Hippocampal formation (tissue), 2 donors: ENCODE data around the gene IRX2.

Source experiments
- DNase-seq, 2 donors: peaks; one replicate each; lab custom pipeline; 2025; lab: John Stamatoyannopoulos, UW

The IRX2 gene

DNA sequence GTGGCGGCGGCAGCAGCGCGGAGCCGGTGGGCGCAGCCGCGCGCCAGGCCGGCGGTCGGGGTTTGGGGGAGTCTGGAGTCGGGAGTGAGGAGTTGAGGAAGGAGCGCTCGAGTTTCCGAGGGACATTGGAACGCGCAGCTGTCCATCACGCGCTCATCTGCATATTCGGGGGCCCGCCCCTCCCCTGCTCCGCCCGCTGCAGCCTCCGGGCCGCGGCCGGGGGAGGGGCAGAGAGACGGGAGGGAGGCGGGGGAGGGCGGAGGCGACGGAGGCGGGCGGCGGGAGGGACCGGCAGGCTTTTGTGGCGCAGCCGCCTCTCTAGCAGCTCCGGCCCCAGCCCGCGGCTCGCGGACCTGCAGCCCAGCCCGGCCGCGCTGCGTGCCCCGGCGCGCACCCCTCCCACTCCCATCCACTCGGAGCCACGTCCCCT lies at the start of gene IRX2:
TSS of gene IRX2 (minus strand) at position 86 of the 430 bp plus-strand sequence. CDS start 264 bp downstream, outside the sequence.
- peak; percentile 20 to 73 for DNase-seq

DNA sequence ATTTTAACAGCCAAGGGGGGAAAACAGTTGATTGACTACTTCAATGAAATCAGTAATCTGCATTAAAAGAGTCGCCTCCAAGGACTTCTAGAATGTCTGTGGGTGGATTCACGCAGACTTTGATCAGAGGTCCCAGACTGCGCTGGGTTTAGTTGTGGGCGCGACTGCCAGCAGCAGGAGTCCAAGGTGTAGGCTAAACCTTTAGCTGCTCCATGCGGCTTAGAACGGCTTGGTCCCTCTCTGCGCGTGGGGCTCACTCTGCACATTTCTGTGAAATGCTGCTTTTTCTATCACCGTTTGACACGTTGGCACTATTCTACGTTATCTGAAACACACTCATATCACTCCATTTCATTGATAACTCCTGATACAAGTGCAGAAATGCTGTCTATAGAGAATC lies 48.6 kb upstream of the IRX2 start:
- no peak for DNase-seq

DNA sequence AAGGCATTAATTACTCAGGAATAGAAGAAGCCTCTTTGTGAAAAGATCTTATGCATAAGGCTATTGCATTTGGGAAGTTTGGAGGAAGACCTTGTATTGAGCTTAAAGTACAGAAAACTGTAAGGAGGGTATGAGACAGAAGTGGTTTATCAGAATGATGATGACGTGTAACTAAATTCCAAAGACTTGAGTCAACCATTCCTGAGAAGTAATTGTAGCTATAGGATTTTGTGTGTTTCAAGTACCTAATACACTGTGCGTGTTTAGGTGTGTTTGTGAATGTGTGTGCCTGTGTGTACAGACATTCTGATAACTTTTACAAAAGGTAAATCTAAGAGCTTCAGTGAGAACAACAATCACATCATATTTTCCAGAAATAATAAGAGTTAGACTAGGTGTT lies 46.5 kb upstream of the IRX2 start:
- DNase-seq: no peak

DNA sequence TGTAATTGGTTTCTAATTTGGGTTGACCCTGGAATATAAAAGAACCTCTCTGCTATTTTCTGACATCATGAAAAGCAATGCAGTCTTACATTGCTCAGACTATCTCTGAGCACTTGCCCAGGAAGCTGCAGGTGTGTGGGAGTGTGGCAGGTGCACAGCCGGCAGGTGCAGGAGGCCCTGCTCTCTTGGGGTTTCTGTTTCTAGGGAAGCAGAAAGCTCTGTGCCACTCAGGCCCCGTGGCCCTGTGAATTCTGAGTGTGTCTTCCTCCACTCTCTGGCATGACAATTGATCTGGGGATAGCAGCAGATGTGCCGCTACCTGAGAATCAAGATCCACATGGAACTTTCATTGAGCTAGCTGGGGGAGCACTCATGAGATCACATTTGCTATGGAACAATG lies 45.7 kb upstream of the IRX2 start:
- no peak for DNase-seq

DNA sequence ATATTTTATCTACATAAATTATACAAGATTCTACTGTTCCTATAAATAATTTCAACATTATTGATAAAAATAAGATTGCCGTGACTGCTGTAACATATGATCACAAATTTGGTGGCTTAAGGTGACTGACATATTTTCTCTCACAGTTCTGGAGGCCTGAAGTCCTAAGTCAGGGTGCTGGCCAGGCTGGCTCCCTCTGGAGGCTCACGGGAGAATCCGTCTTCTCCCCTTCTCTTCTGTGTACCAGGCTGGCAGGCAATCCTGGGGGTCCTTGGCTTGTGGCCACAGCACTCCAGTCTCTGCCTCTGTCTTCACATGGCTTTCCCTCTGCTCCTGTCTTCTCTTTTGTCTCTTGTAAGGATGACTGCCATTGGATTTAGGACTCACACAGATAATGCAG lies 31.7 kb upstream of the IRX2 start:
- DNase-seq: no peak

DNA sequence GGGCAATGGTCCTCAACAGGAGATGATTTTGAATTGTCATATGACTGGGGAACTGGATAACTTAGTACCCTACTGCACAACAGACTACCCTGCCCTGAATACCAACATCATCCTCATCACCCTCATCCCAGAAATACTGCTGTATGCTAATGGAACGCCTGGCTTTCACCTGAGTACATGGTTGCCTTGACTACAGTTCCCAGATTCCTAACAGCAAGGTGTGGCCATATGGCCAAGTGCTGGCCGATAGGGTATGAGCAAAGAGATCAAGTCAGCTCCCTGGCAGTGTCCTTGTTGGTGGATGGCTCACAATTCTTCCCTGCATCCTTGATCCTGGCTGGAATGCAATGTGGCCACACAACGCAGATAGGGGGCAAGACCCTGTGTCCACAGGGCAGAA lies 31.2 kb upstream of the IRX2 start:
- no peak for DNase-seq

DNA sequence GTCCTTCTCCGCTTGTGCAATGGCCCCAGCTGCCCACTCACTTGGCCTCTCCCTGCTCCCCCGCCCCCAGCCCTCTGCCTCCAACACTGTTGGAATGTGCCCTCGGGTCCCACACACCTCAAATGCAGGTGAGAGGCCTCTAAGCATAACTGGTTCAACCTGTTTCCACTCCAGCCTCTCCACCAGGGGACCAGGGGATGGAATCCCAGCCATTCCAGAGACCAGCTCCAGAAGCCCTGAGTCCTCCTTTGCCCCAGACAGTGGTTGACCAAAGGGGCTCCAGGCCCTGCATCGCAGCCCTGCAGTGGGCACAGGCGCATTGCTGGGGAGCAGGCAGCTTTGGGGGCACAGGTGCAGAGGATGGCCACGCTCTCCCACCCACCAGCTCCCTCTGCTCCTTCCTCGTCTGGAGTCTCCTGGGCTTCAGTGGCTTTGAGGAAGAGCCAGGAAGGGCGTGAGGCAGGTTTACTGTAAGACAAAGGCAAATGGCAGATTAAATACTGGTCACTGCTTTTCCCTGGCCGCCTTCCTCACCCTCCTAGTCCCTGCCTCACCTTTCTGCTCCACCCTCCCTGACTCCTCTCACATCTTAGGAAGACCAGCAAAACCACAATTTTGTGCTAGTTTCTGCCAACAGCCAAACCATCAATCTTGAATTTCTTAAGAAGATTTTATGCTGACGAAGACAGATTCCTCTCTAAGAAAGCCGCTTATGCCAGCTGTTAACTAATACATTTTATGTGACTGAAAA lies 29.1 kb upstream of the IRX2 start:
- no peak for DNase-seq

DNA sequence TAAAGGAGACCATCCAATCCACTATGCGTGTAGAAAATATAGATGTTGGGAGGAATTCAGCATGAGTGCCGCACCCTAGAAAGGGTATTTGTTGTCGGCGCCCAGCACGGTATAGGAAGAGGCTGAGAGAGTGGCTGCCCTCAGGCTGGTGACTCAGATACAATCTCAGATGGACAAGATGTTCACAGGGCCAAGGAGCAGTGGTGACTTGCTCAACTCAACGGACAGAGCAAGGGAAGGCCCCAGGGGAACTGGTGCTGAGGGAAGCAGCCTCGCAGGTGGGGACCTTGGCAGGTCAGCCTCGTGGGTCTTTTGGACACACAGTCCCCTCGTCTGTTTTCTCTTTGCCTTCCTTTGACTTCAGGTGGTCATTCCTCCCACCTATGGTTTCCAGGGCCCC lies 28.0 kb upstream of the IRX2 start:
- DNase-seq: no peak

DNA sequence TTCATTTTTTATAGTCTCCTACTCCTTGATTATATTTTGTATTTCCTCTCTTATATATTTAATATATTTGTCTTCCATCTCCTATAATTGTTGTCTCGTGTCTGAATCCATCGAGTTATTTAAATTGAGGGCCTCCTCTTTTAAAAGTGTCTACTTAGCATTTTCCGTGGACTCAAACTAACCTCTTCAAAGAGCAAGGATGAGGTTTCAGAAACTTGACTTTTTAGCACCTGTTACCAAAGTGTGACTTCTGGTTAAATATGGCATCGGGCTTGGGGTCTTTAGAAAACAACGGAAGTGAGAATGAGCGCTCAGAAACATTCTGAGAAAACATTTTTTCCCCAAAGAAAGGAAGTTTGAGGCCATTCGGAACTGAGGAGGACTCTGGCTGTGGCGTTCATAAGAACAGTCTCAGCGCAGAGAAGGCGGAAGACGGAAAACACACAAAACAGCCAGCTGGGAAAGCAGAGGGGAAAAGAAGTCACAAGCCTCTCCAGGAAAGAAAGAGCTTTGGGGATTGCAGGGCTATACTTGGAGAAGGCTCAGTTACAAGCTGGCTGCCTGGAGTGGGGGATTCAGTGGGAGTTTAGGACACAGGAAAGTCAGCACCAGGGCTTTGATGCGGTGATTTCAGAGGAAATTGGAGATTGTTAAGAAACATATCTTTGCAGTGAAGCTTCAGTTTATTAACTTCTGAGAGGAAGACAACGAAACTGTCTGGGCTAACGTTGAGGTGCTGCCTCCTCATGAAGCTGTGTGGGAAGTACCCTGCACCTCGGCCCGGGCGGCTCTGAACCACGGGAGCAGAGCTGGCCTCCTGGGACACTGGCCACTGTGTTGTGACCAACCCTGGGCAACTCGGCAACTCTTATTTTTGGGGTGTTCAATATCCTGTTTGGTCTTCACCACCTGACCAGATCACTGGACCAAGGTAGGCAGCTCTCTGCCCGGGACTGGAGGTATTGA lies 25.1 kb upstream of the IRX2 start:
- no peak for DNase-seq

DNA sequence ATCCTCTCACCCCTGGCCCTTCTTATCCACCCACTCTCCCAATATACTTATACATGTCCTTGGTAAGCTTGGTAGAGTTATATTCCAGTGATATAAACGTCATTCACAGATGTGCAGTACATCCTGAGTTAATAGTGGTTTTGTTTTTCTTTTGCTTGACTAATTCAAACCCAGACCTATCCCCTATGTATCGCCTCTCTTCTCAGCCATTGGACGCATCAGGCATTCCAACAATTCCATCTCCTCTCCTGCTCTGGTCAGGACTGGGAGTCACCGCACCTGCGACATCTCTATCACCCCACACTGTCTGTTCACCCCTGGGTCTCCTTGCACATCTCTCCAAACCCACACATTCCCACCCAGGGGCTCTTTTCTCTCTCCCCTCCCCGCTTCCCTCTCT lies 21.9 kb upstream of the IRX2 start:
- DNase-seq: no peak

DNA sequence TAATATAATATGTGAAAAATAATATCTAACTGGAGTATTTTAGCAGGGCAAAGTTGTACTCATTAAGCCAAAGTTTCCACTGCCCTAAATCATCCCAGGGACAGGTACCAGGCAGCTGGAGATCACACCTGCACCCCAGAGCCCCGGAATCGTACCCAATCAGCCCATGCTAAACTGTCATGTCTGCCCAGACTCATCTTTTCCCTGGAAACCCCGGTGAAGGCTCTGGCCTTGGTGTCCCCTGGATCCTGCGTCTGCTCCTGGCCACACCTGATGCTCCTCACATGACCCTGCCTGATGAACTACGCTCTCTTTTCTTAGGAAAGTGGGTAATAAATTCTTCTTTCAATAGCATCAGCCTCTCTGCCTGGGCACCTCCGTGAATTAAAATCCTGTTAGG lies 15.6 kb upstream of the IRX2 start:
- no peak for DNase-seq

DNA sequence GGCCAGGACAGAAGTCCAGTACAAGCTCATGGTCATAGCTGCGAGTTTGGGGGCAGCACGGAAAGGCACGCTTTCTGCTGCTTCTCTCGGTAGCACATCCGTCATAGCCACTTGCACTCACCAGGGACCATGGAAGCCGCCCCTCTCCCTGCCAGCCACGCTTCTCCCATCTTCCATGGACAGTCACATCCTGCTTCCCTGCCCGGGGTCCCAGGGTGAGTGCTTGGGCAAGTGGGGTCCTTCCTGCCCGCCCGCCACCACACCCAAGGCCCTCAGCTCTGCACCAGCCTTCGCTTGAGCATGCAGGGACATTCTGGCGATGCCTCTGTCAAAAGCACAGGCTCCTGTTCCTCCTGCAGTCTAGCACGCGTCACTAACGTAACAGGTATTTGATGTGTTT lies 13.1 kb upstream of the IRX2 start:
- no peak for DNase-seq

DNA sequence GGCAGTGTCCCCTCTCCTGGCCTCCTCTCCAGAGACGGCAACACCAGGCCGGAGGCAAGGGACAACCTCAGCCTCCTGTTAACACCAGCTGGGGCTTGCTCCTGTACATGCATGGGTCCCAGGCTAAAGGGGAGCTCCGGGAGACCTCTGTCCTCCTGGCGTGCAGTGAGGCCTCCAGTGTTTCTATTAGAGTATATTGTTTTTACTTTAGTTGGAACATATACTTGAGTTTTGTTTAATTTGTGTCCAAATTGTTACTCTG lies 12.0 kb upstream of the IRX2 start:
- DNase-seq: no peak

DNA sequence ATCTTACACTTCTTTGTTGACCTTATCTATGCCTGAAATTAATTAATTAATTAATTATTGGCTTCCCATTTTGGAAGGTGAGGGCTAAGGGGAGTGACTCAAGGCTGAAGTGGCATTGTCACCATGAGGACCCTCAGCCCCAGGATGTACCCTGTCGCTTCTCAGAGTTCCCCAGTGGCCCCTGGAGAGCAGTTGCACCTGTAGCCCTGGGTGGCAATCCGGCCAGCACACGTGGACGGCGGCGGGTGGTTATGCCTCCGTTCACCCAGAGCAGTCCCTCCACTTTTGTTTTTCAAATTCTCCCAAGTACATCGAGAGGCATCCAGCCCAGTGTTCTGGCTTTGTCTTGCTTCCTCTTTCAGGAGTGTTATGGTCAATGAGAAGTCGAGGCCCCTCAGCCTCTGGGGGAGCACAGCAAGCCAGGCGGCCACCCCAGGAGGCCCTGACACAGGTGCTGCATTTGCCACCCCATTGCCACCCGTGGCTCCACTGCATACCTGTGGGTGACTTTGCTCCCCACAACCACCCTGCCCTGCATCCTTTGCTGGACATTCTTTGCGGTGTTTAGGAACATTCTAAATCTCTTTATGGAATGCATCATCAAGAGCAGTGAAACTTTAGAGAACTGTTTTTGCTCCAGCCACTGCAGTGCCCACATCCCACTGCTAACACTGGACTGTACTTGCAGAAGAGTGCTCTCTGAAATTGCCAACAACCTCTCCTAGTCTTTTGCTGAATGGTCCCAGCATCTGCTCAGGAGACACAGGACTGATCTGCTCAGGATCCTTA lies 11.5 kb upstream of the IRX2 start:
- DNase-seq: no peak

DNA sequence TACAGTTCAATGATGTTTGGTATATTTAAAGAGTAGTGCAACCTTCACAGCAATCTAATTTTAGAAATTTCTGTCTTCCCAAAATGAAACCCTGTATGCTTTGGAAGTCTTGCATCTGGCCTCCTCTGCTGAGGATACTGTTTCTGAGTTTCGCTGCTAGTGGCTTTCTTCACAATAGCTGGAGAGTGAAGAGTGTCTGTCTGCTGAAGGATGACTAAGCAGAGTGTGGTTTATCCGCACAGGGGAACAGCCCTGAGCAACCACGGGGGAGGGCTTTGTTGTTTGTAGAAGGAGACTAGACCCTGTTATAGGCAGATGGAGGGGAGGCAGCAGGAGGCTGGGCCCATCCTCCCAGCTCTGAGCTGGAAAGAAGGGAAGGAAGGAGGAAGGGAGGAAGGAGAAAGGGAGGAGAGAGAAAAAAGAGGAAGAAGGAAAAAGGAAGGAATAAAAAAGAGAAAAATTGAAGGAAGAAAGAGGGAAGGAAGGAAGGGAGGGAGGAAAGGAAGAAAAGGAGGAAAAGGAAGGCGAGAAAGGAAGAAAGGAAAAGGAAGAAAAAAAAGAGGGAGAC lies 10.5 kb upstream of the IRX2 start:
- DNase-seq: no peak

DNA sequence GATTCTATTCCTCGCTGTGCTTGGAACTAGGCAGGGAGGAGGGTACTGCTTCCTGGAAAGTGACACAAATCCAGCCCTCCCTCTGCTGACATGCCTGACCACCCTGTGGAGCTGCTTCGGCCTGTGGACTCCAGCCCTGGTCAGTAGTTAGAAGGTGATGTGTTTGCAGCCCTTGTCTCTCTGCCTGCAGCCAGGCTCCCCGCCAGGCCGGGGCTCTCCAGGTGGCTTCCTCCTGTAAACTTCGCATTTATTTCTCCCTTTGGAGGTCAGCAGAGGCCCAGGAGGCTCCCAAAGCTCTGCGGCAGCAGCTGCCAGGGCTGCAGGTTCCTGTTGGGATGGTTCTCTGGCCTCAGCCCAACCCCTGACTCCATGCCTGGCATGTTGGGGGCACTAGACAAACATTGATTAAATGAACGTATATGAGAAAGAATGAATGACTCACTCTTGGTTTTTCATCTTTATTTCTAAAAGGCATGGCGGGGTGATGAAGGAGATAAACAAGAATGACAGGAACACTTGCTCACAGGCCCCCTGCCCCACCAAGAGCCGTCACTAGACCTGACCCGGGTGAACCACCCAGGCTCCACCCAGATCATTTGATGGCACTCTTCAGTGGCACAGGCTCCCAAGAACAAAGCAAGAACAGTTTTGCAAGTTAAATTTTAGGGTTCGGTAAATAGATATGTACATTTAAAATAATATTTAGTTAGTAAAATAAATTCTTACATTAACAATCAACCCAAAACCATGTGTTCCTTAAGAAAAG lies 8.4 kb upstream of the IRX2 start:
- no peak for DNase-seq

DNA sequence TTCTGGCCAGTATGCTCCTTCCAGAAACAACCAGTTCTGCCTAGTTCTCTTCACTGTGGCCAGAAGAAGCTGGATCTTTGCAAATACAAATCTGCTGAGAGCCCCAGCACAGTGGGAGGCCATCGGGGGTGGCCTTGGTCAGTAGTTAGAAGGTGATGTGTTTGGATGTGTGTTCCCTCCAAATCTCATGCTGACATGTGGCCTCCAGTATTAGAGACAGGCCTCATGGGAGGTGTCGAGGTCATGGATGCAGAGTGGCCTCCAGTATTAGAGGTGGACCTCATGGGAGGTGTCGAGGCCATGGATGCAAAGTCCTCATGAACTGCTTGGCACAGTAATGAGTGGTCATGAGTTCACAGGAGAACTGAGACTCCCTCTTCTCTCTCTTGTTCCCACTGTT lies 7.6 kb upstream of the IRX2 start:
- DNase-seq: no peak

DNA sequence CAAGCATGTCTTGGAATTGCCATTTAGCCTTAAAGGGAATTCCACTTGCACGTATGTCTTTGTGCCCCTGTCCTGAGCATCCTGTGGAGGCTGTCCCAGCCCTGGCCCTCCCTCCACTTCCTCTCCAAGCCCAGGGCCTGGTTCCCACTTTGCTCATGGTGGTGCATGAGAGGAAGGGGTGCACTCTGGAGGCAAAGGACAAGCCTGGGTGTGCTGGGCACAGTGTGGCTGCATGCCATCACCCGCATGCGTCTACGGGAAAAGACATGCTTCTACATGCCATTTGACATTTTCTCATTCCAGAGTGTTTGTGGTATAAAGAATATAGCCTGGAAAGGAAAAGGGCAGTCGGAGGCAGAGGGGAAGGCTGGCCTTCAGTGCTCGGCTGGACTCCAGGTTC lies 7.2 kb upstream of the IRX2 start:
- no peak for DNase-seq

DNA sequence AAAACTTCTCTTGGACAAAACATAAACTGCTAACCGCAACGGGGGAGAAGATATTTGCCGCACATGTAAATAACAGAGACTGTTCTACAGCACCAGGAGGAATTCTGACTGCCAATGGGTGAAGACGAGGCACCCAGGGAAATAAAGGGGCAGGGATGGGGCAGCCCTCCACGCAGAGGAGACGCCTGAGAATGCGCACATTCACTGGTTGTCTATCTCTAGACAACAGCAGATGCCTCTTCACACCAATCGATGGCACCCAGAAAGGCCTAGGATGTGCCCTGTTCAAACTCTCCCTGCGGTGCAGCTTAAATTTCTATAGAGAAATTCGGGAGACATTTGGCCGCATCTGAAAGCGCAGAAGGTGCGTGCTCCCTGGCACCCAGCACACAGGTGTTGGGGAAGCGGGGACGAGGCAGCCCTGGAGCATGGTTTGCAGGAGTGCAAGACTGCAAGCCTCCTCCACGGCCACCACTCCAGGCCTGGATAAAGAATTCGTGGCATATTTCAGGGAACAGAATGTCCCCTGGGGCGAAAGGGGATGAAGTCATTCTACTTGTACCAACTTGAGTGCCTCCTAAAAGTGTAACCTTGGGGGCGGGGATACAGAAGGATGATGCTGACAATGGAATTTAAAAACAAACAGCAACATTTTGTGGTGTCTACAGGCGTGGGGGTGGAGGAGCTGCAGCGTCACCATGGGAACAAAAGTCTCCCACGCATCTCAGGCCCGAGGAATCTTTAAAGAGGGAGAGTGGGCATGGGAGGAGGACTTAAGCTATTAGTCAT lies 6.3 kb upstream of the IRX2 start:
- DNase-seq: no peak
